ENCODE data around the gene VPREB3.

Gene VPREB3

GRCh38 chr22:23767673-23768548 is 13.7 kb upstream of the VPREB3 start, which contains the start of gene CHCHD10:
CHCHD10 (minus strand) TSS chr22:23767972; CDS start chr22:23767874, 98 bp downstream.
- H3K9me2 ChIP-seq (replicated peaks; ENCODE audit: insufficient read depth, low read length) = no peaks in the 10 kb centered on the region
- peaks cover 7% of the 10 kb centered on the region for H3K4me1 ChIP-seq (ENCODE audit: low read length)
- H2AFZ ChIP-seq (ENCODE audit: low read length) = peak within 1 kb of the TSS; percentile 100
- no peak for TF ChIP-seq EZH2 (optimal IDR thresholded peaks at IDR 0.05; ENCODE audit: low read depth, low read length)
- peak; percentile 55 for TF ChIP-seq CTCF (IDR thresholded peaks at IDR 0.05; ENCODE audit: low read length)
- peak within 1 kb of the TSS; percentile 93 for H3K4me3 ChIP-seq (ENCODE audit: low read length)
- no peaks in the 10 kb centered on the region for H3K27me3 ChIP-seq (replicated peaks; ENCODE audit: insufficient read depth, low read length)
- peaks cover 34% of the 10 kb centered on the region for H3K79me2 ChIP-seq (ENCODE audit: low read length)
- no peaks in the 10 kb centered on the region for H3K9me3 ChIP-seq (replicated peaks; ENCODE audit: insufficient read depth, low read length)
- H3K36me3 ChIP-seq (replicated peaks; ENCODE audit: insufficient read depth, low read length) = no peaks in the 10 kb centered on the region
- peaks cover 6% of the 10 kb centered on the region; the same call in 1 of the 2 replicates for H4K20me1 ChIP-seq (ENCODE audit: insufficient read depth, low read length)
- peak within 1 kb of the TSS; percentile 100 for H3K4me2 ChIP-seq (ENCODE audit: low read depth, low read length)
- peak; percentile 78 for DNase-seq
- H3K27ac ChIP-seq (ENCODE audit: low read length) = peak within 1 kb of the TSS; percentile 49; the same call in 1 of the 2 replicates
- peaks cover 7% of the 10 kb centered on the region for H3F3A ChIP-seq (ENCODE audit: insufficient read depth, low read length)
- H3K9ac ChIP-seq (ENCODE audit: low read length) = peak within 1 kb of the TSS; percentile 83

- DNase-seq = no peak
- Histone ChIP-seq H2AFZ (ENCODE audit: low read length) (no peak overlapping the region), H3K9me2 (replicated peaks; ENCODE audit: insufficient read depth, low read length) (no peaks in the 10 kb centered on the region), H3K9me3 (replicated peaks; ENCODE audit: insufficient read depth, low read length) (no peaks in the 10 kb centered on the region), H3K36me3 (replicated peaks; ENCODE audit: insufficient read depth, low read length) (no peaks in the 10 kb centered on the region), H3K27ac (ENCODE audit: low read length) (peak overlapping the region; percentile 49; the same call in 1 of the 2 replicates), H3K79me2 (ENCODE audit: low read length) (peaks cover 34% of the 10 kb centered on the region), H3K4me1 (ENCODE audit: low read length) (peaks cover 5% of the 10 kb centered on the region), H3K4me2 (ENCODE audit: low read depth, low read length) (peak overlapping the region; percentile 100), H3K27me3 (replicated peaks; ENCODE audit: insufficient read depth, low read length) (no peaks in the 10 kb centered on the region), H3K4me3 (ENCODE audit: low read length) (peak overlapping the region; percentile 93), H3F3A (ENCODE audit: insufficient read depth, low read length) (peaks cover 7% of the 10 kb centered on the region), H4K20me1 (ENCODE audit: insufficient read depth, low read length) (peaks cover 6% of the 10 kb centered on the region; the same call in 1 of the 2 replicates), H3K9ac (ENCODE audit: low read length) (peak overlapping the region; percentile 83)
- TF ChIP-seq EZH2phosphoT487 (IDR thresholded peaks at IDR 0.05; ENCODE audit: low read length) = no peak
- TF ChIP-seq EZH2 (optimal IDR thresholded peaks at IDR 0.05; ENCODE audit: low read depth, low read length) = no peak
- TF ChIP-seq CTCF (IDR thresholded peaks at IDR 0.05; ENCODE audit: low read length) = no peak
Measured at GRCh38 chr22:23767303-23767672, 13.1 kb upstream of the VPREB3 start.

- no peak overlapping the region for H3K27ac ChIP-seq (ENCODE audit: low read length)
- H3K4me1 ChIP-seq (ENCODE audit: low read length) = no peaks in the 10 kb centered on the region
- no peak overlapping the region for H3K9ac ChIP-seq (ENCODE audit: low read length)
Measured at GRCh38 chr22:23764899-23765881, 11.0 kb upstream of the VPREB3 start.

More at GRCh38 chr22:23764899-23765881, 11.0 kb upstream of the VPREB3 start:
- TF ChIP-seq EZH2phosphoT487 (IDR thresholded peaks at IDR 0.05; ENCODE audit: low read length) (no peak), EZH2 (optimal IDR thresholded peaks at IDR 0.05; ENCODE audit: low read depth, low read length) (no peak), CTCF (IDR thresholded peaks at IDR 0.05; ENCODE audit: low read length) (no peak)
- H3K27me3 ChIP-seq (replicated peaks; ENCODE audit: insufficient read depth, low read length) = no peaks in the 10 kb centered on the region
- H3K4me3 ChIP-seq (ENCODE audit: low read length) = no peak overlapping the region
- H3K4me2 ChIP-seq (ENCODE audit: low read depth, low read length) = no peak overlapping the region
- H3F3A ChIP-seq (ENCODE audit: insufficient read depth, low read length) = peaks cover 3% of the 10 kb centered on the region; the same call in 1 of the 2 replicates
- peaks cover 34% of the 10 kb centered on the region for H3K79me2 ChIP-seq (ENCODE audit: low read length)
- no peak for DNase-seq
- H3K36me3 ChIP-seq (replicated peaks; ENCODE audit: insufficient read depth, low read length) = no peaks in the 10 kb centered on the region
- H3K9me3 ChIP-seq (replicated peaks; ENCODE audit: insufficient read depth, low read length) = no peaks in the 10 kb centered on the region
- H3K9me2 ChIP-seq (replicated peaks; ENCODE audit: insufficient read depth, low read length) = no peaks in the 10 kb centered on the region
- no peak overlapping the region for H2AFZ ChIP-seq (ENCODE audit: low read length)
- peaks cover 6% of the 10 kb centered on the region; the same call in 1 of the 2 replicates for H4K20me1 ChIP-seq (ENCODE audit: insufficient read depth, low read length)
